Left lung (tissue), 10 donors: ENCODE results near the gene CADM3. TPM values are rescaled to one million over a fixed set of nuclear protein-coding genes. Genes with fewer than 3 reads are reported as not detected.

Source experiments
- ATAC-seq: fragments of 200-7000 bp; cut with Tn5 transposase; one replicate; pipeline ENCODE4 v1.9.1; 2020; ENCODE audit warnings: moderate library complexity
- DNase-seq, 4 donors: peaks; one replicate each; pipeline ENCODE4 v3.0.0-alpha.2; 2013 to 2020
- H3K27ac ChIP-seq, 2 donors: fragments of 200-600 bp; sonication (generic) in 1 of 2; one replicate each; pipeline versions ENCODE4 v1.5.0 to v1.8.0; 2020 to 2021
- H3K27me3 ChIP-seq, 2 donors: fragments of 200-600 bp; sonication (generic) in 1 of 2; one replicate each; pipeline versions ENCODE4 v1.5.0 to v1.8.0; 2020 to 2021
- H3K36me3 ChIP-seq, 2 donors: fragments of 200-600 bp; sonication (generic) in 1 of 2; one replicate each; pipeline versions ENCODE4 v1.5.0 to v1.8.0; 2020 to 2021
- H3K4me1 ChIP-seq, 2 donors: fragments of 200-600 bp; one replicate each; pipeline ENCODE4 v1.8.0; 2021
- H3K4me3 ChIP-seq, 2 donors: fragments of 200-600 bp; sonication (generic) in 1 of 2; one replicate each; pipeline versions ENCODE4 v1.5.0 to v1.8.0; 2020 to 2021; ENCODE audit warnings: mild to moderate bottlenecking in 1 of 2
- H3K9me3 ChIP-seq, 2 donors: fragments of 200-600 bp; sonication (generic) in 1 of 2; one replicate each; pipeline versions ENCODE4 v1.5.0 to v1.8.0; 2020 to 2021
- intact Hi-C, 2 donors: fragments of 100-400 bp; cut with DNase I; formaldehyde crosslinking; loops; one replicate each; pipeline versions ENCODE4 v1.11.2 to v1.14.2; 2022
- polyA plus RNA-seq, 6 donors: library from polyadenylated mRNA; unstranded; fragments of 120-200 nt; gene quantifications; one replicate each; pipeline ENCODE4 v1.2.1, GENCODE V29; 2013; ENCODE audit not compliant: insufficient read length in 6 of 6
- total RNA-seq, 2 donors: library from RNA; stranded (reverse); fragmentation: NEBNext Ultra II Directional; extraction: Animal tissue kit (Norgen Biotek cat#: 25700); gene quantifications; one replicate each; pipeline ENCODE4 v1.2.1, GENCODE V29; 2021
- TF ChIP-seq, protein P1 (sequence below), 2 donors: fragments of 200-600 bp; sonication (generic) in 1 of 2; IDR thresholded peaks; one replicate each; pipeline versions ENCODE4 v1.5.0 to v1.8.0; 2021; ENCODE audit warnings: antibody characterized with exemption in 2 of 2
- donor health status: DM: no; HTN: yes; CAD: no.
- donor health status: DM: no; HTN: no; CAD: no.

The CADM3 gene
- total and polyA plus RNA-seq, 8 donors, result 1.1 to 6.2 (median 1.6) TPM

DNA sequence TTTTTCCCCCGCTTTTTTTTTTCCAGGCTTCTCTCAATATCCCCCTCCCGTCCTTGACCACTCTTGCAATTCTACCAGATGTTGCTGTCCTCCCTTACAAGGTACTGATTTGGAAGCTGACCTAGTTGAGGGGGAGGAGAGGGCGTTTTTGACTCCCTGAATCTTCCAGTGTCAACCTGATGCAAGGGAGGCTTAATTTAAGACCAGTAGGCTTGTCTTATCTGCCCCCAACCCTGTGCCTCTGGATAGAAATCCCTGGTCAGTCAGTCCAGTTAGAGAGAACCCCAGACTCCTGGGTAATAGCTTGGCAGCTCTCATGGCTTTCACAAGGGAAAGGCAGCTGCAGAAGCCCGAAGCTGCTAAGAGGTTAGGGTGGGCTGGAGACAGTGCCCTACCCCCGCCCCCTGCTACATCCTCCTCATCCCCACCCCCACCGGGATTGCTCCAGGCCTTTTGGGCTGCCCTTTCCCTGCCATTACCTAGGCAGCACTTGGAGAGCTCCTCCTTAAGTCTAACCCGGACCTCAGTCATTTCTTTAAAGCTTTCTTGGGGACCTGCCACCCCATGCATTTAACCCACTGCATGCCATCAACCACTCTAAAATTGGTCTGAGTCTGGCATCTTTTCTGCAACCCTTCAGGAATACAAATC is 36.9 kb downstream of the CADM3 start:
- Histone ChIP-seq H3K4me3 (no peak overlapping the region), H3K36me3 (no peaks in the 10 kb centered on the region), H3K9me3 (no peaks in the 10 kb centered on the region), H3K27ac (no peak overlapping the region), H3K4me1 (peaks cover 0 to 8% of the 10 kb centered on the region in 2 donors), H3K27me3 (peaks cover 0 to 64% of the 10 kb centered on the region in 2 donors)
- TF ChIP-seq, protein P1, sequence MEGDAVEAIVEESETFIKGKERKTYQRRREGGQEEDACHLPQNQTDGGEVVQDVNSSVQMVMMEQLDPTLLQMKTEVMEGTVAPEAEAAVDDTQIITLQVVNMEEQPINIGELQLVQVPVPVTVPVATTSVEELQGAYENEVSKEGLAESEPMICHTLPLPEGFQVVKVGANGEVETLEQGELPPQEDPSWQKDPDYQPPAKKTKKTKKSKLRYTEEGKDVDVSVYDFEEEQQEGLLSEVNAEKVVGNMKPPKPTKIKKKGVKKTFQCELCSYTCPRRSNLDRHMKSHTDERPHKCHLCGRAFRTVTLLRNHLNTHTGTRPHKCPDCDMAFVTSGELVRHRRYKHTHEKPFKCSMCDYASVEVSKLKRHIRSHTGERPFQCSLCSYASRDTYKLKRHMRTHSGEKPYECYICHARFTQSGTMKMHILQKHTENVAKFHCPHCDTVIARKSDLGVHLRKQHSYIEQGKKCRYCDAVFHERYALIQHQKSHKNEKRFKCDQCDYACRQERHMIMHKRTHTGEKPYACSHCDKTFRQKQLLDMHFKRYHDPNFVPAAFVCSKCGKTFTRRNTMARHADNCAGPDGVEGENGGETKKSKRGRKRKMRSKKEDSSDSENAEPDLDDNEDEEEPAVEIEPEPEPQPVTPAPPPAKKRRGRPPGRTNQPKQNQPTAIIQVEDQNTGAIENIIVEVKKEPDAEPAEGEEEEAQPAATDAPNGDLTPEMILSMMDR (IDR thresholded peaks at IDR 0.05), result no peak
- DNase-seq (no peak), ATAC-seq (no peak)
- intact Hi-C loops, result no loop called here

DNA sequence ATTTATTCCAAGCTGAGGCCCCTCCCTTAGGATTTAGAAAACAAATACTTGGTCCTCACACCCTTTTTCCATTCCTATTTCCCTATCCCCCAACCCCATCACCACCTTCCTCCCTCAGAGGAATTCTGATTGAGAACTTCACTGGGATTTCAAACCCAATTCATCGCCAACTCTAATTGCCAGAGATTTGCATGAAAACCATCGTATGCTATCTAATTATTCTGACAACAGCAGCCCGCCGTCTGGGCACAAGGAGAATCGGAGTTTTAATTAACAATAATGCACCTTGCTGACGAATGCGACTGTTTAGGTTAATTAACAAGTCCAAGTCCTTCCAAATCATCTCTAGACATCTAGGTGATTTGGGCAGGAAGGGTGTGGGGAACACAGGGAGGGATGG is 37.6 kb downstream of the CADM3 start:
- no peak overlapping the region for H3K4me3 ChIP-seq
- H3K27ac ChIP-seq, result no peak overlapping the region
- H3K9me3 ChIP-seq, result no peaks in the 10 kb centered on the region
- peaks cover 0 to 64% of the 10 kb centered on the region in 2 donors for H3K27me3 ChIP-seq
- peaks cover 0 to 8% of the 10 kb centered on the region in 2 donors for H3K4me1 ChIP-seq
- ATAC-seq (no peak), DNase-seq (no peak)
- TF ChIP-seq, protein P1 (IDR thresholded peaks at IDR 0.05), result no peak
- H3K36me3 ChIP-seq, result no peaks in the 10 kb centered on the region
- intact Hi-C loops, result no loop called here

DNA sequence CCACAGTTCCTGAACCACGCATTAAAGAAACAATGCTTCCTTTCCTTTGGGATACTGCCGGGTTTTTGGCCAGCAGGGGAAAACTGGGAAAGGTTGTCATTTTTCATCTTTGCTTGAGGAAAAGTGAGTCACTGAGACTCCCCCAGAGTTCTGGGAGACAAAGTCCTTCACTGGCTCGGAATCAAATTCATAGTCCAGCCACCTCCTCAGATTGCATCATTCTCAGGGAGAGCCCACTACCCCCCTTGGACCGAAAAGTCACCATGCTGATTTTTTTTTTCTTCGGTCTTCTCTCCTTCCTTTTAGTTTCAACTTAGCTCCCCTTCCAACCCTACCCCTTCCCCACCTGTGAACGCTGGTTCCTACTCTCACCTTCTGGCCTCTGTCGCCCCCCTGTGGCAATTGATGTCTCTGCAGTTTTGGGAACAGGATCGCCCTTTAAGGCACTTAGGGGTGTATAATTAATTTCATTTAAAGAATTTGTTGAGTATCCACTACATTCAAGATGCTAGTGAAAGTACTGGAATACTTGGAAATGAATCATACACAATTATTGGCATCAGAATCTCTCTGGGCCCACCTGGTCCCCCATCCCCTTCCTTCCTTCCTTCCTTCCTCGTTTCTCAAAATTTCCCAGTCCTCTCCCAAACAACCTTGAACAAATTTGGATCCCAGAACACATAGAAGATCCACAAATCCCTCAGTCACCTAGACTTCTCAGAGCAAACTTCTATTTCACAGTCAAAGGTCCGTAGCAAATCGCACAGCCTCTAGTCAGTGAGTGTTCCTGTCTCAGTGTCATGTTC is 40.1 kb downstream of the CADM3 start:
- TF ChIP-seq, protein P1 (IDR thresholded peaks at IDR 0.05), result peak; percentile 65 to 75
- Histone ChIP-seq H3K9me3 (no peaks in the 10 kb centered on the region), H3K4me1 (peaks cover 0 to 8% of the 10 kb centered on the region in 2 donors), H3K36me3 (no peaks in the 10 kb centered on the region), H3K27me3 (peaks cover 0 to 54% of the 10 kb centered on the region in 2 donors), H3K4me3 (no peak overlapping the region), H3K27ac (no peak overlapping the region)
- DNase-seq (peak in 1 of 4 donors; percentile 16), ATAC-seq (peak; percentile 61)
- intact Hi-C loops, result loop anchor here in 1 of 2 donors (10.0 kb wide), 1 partner anchor 77 kb away; no protein-coding TSS in a partner anchor

DNA sequence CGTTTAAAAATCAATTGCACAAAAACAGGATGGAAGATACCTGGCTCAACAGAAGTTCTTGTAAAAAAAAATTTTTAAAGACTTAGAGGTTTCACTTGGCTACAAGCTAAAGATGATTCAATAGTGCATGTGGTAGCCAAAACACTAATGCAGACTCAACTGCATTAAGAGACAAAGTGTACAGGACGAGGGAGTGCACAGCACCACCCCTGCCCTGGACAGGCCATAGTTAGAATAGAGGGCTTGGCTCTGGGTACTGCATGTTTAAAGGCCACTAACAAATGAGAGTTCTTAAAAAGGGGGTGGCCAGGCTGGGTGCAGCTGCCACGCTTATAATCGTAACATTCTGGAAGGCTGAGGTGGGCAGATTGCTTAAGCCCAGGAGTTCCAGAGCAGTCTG is 41.2 kb downstream of the CADM3 start:
- intact Hi-C loops, result loop anchor here in 1 of 2 donors (10.0 kb wide), 1 partner anchor 78 kb away; no protein-coding TSS in a partner anchor
- no peaks in the 10 kb centered on the region for H3K9me3 ChIP-seq
- H3K4me3 ChIP-seq, result no peak overlapping the region

More for the DNA sequence above, 41.2 kb downstream of the CADM3 start:
- Histone ChIP-seq H3K27me3 (peaks cover 0 to 51% of the 10 kb centered on the region in 2 donors), H3K4me1 (peaks cover 0 to 8% of the 10 kb centered on the region in 2 donors), H3K36me3 (no peaks in the 10 kb centered on the region), H3K27ac (no peak overlapping the region)
- ATAC-seq, result no peak
- TF ChIP-seq, protein P1 (IDR thresholded peaks at IDR 0.05), result no peak
- DNase-seq, result no peak
